Lower leg skin (tissue), 4 donors: ENCODE measurements around the gene CUEDC2. TPM values are rescaled to one million over a fixed set of nuclear protein-coding genes. Genes with fewer than 3 reads are reported as not detected.

Experiments used
- DNase-seq, 2 donors: peaks; one replicate each; pipeline ENCODE4 v3.0.0-alpha.2; 2019; ENCODE audit warnings: low spot score in 2 of 2
- H3K4me3 ChIP-seq: fragments of 200-600 bp; sonication (generic); 2 replicates; pipeline ENCODE4 v1.5.1; 2017; ENCODE audit warnings: mild to moderate bottlenecking, low read depth; ENCODE audit not compliant: poor library complexity, severe bottlenecking
- CTCF ChIP-seq, 3 donors: fragments of 450-650 bp; IDR thresholded peaks; one replicate each; pipeline ENCODE4 v1.5.1; 2016; ENCODE audit warnings: antibody characterized with exemption in 3 of 3, mild to moderate bottlenecking in 3 of 3, moderate library complexity in 2 of 3
- POLR2A ChIP-seq, 2 donors: fragments of 450-650 bp; IDR thresholded peaks; one replicate each; pipeline ENCODE4 v1.6.1; 2016 to 2017; ENCODE audit warnings: antibody characterized with exemption in 2 of 2, mild to moderate bottlenecking in 1 of 2, moderate library complexity in 1 of 2
- WGBS, 2 donors: methylation state at CpG; one replicate each; pipeline ENCODE4 v1.1.5; 2018; 5-methylcytosine and 5-hydroxymethylcytosine counted together
- intact Hi-C: fragments of 100-400 bp; cut with DNase I; formaldehyde crosslinking; loops from one replicate; pipeline ENCODE4 v1.15.0; 2023; ENCODE audit warnings: low total_unique reads
- total RNA-seq, 4 donors: library from RNA; depleted of rRNA; stranded (reverse); fragments of >200 nt; gene quantifications; one replicate each; pipeline ENCODE4 v1.1.0, GENCODE V29; 2016

CUEDC2 gene
- total RNA-seq, 4 donors from 2014 or later, result 30.3 to 51.2 (median 32.7) TPM

- intact Hi-C loops, result loop anchor here (10.0 kb wide), 1 partner anchor 53 kb away; no protein-coding TSS in a partner anchor
- no peak for DNase-seq
- H3K4me3 ChIP-seq, result peak overlapping the region; percentile 54
- 0 to 1% methylated on average over 20 to 30 of the region's 62 CpGs for WGBS, 2 donors
- no peak for TF ChIP-seq POLR2A (IDR thresholded peaks at IDR 0.05)
- no peak for TF ChIP-seq CTCF (IDR thresholded peaks at IDR 0.05)
Measured at GRCh38 chr10:102421757-102422512, 10.4 kb downstream of the CUEDC2 start.

- DNase-seq, result no peak
- peak overlapping the region; percentile 54 for H3K4me3 ChIP-seq
- intact Hi-C loops, result loop anchor here (10.0 kb wide), 1 partner anchor 53 kb away; no protein-coding TSS in a partner anchor
- TF ChIP-seq POLR2A (IDR thresholded peaks at IDR 0.05), result no peak
- TF ChIP-seq CTCF (IDR thresholded peaks at IDR 0.05), result no peak
- WGBS, 2 donors, result 0% methylated on average over 3 to 13 of the region's 14 CpGs
Measured at GRCh38 chr10:102421507-102421756, 10.9 kb downstream of the CUEDC2 start.

- WGBS, 2 donors, result 0 to 1% methylated on average over 29 to 50 of the region's 66 CpGs
Measured at GRCh38 chr10:102420714-102421506, 11.5 kb downstream of the CUEDC2 start, which contains the start of gene FBXL15. TSS of gene FBXL15 (plus strand) at chr10:102420836. CDS start at chr10:102421130, 294 bp downstream.

GRCh38 chr10:102420181-102420713, 12.1 kb downstream of the CUEDC2 start:
- TF ChIP-seq POLR2A (IDR thresholded peaks at IDR 0.05), result no peak
- no peak for TF ChIP-seq CTCF (IDR thresholded peaks at IDR 0.05)
- intact Hi-C loops, result loop anchor here (10.0 kb wide), 1 partner anchor 55 kb away; no protein-coding TSS in a partner anchor
- H3K4me3 ChIP-seq, result peak overlapping the region; percentile 54
- DNase-seq, result no peak
- 1 to 2% methylated on average over 21 of the region's 21 CpGs for WGBS, 2 donors

More at GRCh38 chr10:102420714-102421506, 11.5 kb downstream of the CUEDC2 start, which contains the start of gene FBXL15:
- intact Hi-C loops, result loop anchor here (10.0 kb wide), 1 partner anchor 54 kb away; no protein-coding TSS in a partner anchor
- TF ChIP-seq POLR2A (IDR thresholded peaks at IDR 0.05), result no peak
- no peak for TF ChIP-seq CTCF (IDR thresholded peaks at IDR 0.05)
- DNase-seq, result peak; percentile 97 to 99
- peak within 1 kb of the TSS; percentile 54 for H3K4me3 ChIP-seq

- TF ChIP-seq POLR2A (IDR thresholded peaks at IDR 0.05), result no peak
- TF ChIP-seq CTCF (IDR thresholded peaks at IDR 0.05), result no peak
- 1 to 2% methylated on average over 47 to 48 of the region's 54 CpGs for WGBS, 2 donors
- intact Hi-C loops, result loop anchor here (10.0 kb wide), 1 partner anchor 55 kb away; no protein-coding TSS in a partner anchor
- no peak for DNase-seq
- no peak overlapping the region for H3K4me3 ChIP-seq
Measured at GRCh38 chr10:102419269-102420180, 12.8 kb downstream of the CUEDC2 start.
